ENCODE data around the gene SOCS4.
"Not testable (repeated sequence)": the region's sequence is repeated elsewhere in the genome, so short reads cannot be mapped to it uniquely, and the experiment has no call there.

The SOCS4 gene

DNA sequence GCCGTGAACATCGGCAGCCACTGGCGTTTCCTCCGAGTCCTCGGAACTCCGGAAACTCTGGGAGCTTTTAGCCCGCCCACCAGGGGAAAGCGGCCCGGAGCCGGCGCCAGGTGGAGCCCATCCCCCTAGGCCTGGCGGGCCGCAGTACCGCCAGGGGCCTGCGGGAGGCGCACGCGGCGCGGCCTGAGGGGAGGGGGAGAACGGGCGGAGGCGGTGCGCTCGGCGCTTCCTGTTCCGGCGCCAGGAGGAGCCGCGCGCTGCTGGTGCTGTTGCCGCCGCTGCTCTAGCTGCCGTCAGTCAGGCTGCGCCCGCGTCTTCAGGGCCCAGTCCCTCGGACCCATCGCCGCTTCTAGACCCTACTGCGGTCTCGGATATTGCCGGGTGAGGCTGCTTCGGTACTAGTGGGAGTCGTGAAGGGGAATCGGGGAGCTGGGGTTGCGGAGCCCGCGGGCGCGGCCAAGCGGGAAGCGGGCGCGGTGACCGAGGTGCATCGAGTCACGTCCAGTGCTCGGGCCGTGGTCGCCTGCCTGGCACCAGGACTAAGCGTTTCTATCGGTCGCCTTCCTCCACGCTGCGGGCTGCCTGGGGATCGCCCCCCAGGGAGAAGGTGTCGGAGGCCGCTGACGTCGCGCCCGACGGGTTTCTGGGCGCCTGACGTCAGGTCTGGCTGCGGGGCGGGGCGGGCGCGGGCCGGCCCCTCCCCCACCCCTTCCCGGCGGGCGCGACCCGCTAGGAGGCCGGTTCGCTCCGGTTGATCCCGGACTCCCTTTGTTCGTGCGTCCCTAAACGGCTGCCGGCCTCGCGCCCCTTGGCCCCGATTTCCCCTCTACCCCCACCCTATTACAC, 24.6 kb downstream of the SOCS4 start, which contains the start of gene MAPK1IP1L:
MAPK1IP1L (plus strand) TSS at position 225 of the 846 bp plus-strand sequence. CDS start 10,037 bp downstream, outside the sequence.
- DNase-seq (ENCODE audit: low read depth in 2 of 3, low spot score in 2 of 3): peak; percentile 86 to 89 (median 88)

DNA sequence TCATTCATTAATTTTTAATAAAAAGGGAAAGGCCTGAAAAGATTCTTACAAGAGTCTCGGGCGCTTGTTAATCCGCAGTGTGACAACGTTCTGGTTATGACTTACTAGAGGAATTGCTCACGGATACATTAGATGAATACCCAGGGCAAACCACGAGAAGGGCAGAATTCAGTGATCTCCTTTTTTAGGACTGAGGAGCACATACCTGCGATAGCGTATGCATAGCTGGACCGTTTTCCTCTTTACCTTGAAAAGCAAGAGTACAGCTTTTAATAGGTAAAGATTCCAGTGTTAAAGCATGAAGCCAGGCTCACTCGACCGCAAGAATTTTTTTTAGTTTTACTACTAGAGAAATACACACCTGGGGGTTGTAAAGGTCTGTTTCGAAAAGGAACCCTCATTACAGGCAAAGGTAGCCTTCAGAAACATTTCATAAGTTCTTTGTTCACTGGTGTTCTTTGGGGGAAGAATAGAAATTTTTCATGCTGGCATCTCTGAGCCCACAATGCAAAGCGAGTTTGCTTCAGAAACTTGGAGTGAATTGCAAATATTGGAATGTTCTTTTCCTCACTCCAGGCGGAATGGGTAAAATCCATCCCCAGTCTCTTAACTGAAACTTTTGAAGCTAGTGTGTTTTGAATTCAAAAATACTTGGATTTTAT, 25.4 kb downstream of the SOCS4 start:
- no peak for DNase-seq (ENCODE audit: low read depth in 2 of 3, low spot score in 2 of 3)

DNA sequence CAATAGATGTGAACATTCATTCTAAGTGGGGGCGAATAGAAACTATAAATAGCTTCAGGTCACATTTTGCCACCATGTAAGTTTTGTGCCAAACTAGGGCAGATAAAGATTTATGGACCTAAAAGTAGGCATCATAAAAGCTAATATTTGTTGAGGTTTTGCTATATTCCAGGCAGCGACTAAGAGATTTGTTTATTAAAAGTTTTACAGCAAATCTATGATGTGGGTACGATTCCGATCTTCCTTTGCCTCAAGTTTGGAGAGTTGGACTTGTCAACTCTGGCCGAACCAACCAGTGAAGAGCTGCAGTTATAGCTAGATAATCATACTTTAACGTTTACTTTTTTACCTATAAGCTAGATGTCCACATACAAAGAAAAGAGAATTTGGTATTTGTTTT, 26.0 kb downstream of the SOCS4 start:
- DNase-seq (ENCODE audit: low read depth in 2 of 3, low spot score in 2 of 3): no peak

DNA sequence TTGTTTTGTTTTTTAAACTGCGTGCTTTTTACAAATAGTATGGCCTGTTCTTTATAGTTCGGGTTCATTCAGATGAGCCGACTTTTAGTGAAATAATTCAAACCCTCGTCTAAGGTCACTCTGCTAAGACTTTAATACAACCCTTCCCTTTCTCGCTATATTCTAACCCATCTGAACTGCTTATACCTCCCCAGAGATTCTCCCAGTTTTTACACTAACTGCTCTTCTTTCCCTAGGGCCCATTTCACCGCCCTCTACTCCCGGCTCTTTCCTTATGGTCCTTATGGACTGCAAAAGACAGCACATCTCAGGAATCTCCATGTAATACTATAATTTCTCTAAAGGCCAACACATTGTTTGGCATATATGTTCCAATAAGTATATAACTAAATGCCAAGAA, 26.5 kb downstream of the SOCS4 start:
- no peak for DNase-seq (ENCODE audit: low read depth in 2 of 3, low spot score in 2 of 3)

DNA sequence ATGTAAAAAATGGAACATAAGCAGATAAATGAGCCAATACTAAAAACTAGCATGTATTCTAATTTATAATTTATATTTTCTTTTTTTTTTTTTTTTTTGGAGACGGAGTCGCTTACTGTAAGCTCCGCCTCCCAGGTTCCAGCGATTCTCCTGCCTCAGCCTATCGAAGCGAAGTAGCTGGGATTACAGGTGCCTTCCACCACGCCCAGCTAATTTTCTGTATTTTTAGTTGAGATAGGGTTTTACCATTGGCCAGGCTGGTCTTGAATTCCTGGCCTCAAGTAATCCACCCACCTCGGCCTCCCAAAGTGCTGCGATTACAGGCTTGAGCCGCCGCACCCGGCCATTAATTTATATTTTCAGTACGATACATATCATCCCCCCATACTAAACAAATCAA, 27.1 kb downstream of the SOCS4 start:
- no peak for DNase-seq (ENCODE audit: low read depth in 2 of 3, low spot score in 2 of 3)

DNA sequence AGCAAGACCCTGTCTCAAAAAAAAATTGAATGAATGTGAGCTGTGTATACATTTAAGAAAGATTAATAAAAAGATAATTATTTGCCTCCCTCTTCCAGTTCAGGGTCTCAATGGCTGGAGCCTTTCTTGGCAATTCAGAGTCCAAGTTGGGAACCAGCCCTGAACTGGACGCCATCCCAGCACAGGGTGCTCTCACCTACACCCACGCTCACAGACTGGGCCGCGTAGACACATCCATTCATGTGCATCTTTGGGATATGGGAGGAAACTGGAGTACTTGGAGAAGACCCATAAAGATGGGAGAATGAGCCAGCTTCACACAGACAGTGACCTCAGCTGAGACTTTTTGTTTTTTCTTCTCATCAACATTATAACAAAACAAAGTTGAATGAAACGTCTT, 30.9 kb downstream of the SOCS4 start:
- DNase-seq (ENCODE audit: low read depth in 2 of 3, low spot score in 2 of 3): no peak

DNA sequence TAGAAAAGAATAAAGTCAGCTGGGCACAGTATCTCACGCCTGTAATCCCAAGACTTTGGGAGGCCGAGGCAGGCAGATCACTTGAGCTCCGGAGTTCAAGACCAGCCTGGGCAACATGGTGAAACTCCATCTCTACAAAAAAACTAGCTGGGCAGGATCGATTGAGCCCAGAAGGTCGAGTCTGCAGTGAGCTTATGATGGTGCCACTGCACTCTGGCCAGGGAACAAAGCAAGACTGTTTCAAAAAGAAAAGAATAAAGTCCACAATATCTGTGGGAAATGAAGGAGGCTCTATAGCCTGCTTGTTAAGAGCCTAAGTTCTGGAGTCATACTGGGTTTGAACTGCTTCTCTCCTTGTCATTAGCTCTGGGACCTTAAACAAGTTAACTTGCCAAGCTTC, 32.3 kb downstream of the SOCS4 start:
- no peak for DNase-seq (ENCODE audit: low read depth in 2 of 3, low spot score in 2 of 3)

DNA sequence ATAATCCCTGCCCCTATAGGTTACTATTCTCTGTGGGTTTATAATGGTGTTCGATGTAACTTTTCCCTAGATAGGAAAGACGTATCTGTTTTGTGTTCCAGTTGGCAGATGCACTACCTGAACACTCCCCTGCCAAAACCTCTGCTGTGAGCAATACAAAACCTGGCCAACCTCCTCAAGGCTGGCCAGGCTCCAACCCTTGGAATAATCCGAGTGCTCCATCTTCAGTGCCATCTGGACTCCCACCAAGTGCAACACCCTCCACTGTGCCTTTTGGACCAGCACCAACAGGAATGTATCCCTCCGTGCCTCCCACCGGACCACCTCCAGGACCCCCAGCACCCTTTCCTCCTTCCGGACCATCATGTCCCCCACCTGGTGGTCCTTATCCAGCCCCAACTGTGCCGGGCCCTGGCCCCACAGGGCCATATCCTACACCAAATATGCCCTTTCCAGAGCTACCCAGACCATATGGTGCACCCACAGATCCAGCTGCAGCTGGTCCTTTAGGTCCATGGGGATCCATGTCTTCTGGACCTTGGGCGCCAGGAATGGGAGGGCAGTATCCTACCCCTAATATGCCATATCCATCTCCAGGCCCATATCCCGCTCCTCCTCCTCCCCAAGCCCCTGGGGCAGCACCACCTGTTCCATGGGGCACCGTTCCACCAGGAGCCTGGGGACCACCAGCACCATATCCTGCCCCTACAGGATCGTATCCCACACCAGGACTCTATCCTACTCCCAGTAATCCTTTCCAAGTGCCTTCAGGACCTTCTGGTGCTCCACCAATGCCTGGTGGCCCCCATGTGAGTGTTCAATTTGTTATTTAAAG, 35.7 kb downstream of the SOCS4 start:
- DNase-seq (ENCODE audit: low read depth in 2 of 3, low spot score in 2 of 3): no peak

DNA sequence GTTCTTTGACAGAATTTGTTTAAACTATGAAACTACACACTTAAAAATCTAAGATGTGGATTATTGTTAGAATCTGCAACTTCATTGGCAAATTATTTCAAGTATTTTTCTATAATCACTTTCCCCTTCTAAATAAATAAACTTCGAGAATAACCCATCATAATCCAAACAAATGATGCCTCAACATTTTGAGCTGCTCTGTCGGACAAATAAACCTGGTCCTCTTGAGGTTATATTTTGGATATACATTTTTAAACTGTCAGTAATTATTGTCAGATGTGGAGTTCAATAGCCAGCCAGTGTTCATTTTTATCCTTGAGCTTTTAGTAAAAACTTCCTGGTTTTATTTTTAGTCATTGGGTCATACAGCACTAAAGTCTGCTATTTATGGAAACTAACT, 37.9 kb downstream of the SOCS4 start:
- not testable (repeated sequence) for DNase-seq (ENCODE audit: low read depth in 2 of 3, low spot score in 2 of 3)

DNA sequence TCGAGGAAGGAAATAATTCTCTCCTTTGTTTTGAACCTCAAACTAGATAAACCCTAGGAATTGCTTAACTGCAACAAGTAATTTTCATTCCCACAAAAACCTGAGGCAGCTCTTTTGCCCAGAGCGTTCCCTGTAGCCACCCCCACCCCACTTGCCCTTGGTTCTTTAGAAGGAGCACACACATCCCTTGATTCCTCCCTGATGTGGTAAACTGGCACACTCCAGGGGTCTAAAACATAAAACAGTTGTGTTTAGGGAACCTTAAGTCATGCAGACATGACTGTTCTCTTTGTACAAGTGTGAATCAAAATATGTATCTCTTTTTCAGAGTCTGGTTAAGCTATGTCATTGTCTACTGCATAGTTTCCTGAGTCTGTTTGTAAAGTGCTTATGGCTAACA, 38.4 kb downstream of the SOCS4 start:
- DNase-seq (ENCODE audit: low read depth in 2 of 3, low spot score in 2 of 3): no peak

DNA sequence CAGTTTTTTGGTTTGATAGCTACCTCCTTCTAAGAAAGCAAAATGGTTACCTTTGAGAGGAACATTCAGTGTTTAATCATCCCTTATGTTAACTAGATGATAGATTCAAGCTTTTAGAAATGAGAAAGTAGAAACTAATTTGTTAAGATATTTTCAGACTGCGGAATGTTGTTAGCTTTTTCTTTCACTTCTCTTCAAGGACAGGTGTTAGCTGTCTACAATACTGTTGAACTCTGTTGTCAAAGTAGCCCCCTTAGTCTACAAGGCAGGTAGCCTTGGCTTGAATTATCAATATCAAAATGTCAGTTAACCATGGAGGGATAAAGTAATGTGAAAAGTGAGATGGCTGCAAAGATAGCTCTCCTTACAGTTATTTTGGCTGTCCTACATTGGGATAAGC, 39.2 kb downstream of the SOCS4 start:
- no peak for DNase-seq (ENCODE audit: low read depth in 2 of 3, low spot score in 2 of 3)

DNA sequence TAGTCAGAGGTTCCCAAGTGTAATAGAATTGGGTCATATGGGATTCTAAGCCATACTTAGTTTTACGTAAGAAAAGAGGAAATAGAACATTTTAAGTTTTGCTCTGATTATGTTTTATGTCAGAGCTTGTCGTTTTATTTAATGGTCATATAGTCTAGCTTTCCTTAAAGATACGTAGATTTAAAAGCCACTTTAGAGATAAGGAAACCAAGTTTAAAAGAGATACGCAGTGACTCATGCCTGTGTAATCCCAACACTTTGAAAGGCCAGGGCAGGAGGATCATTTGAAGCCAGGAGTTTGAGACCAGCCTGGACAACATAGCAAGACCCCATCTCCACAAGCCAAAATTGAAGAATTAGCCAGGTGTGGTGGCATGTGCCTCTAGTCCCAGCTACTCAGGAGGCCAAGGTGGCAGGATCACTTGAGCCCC, 44.0 kb downstream of the SOCS4 start:
- DNase-seq (ENCODE audit: low read depth in 2 of 3, low spot score in 2 of 3): no peak

DNA sequence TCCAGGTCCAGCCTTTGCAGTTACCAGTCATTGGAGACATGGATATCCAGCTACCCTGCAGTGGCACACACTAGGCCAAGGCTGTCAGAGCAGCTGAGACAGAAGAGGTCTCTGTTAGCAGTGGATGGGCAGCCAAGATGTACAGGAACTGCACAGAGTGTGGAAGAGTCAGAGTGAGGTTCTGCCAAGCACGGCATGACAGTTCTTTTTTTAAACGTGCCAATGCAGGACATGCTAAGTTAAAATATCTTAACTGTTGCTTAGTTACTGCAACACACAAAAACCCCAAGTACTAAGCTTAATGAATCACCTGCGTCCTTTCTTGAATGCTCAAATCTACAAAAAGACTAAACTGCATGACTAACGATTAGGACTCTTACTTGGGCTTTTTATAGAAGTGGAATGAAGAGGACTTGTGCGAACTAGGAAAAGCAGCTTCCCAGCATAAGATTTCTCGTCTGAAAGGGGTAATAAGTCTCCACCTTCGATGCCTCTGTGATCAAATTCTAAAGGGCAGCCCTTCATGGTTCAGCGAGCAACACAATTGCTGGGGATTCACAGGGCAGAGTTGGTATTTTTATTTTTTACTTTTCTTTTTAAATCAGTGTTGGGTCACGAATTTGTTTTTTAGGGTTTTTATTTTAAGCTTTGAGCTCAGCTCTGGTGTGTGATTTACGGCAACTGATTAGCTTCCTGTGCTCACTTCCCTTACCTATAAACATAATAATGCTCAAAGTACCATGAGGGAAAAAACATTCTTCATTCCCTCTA, 45.0 kb downstream of the SOCS4 start:
- DNase-seq (ENCODE audit: low read depth in 2 of 3, low spot score in 2 of 3): no peak

DNA sequence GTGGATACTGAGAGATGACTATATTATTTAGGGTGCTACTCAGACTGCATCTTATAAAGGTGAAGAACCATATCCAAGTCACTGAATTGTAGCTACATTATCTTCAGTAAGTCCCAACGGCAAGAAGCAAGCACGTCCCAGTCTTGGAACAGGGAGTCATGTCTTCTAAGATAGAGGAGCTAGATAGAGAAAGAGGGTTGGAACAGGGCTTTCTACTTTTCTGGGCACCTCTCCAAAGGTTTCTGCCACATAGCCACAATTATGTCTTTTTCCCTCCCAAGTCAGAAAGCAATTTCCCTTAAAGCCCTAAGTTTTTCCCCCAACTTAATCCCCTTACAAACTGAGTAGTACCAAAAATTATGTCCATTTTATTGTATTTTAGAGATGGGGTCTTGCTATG, 46.8 kb downstream of the SOCS4 start:
- DNase-seq (ENCODE audit: low read depth in 2 of 3, low spot score in 2 of 3): no peak

DNA sequence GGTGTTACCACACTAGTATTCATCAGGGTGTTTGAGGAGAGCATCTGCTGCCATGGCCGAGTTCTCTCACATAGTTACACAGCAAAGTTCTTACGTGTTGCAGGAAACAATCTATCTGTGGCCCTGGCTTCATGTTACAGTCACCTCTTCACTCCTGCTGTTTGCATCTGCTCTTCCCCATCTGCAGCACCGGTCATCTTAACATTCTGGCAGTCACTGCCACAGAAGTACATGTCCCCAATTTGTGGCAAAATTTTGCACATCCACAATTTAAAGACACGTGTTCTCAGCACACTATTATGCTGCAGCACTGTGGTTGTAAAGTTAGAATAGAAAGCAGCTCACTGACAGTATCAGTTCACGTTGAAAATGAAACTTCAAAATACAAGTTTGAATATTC, 47.6 kb downstream of the SOCS4 start:
- DNase-seq (ENCODE audit: low read depth in 2 of 3, low spot score in 2 of 3): no peak

DNA sequence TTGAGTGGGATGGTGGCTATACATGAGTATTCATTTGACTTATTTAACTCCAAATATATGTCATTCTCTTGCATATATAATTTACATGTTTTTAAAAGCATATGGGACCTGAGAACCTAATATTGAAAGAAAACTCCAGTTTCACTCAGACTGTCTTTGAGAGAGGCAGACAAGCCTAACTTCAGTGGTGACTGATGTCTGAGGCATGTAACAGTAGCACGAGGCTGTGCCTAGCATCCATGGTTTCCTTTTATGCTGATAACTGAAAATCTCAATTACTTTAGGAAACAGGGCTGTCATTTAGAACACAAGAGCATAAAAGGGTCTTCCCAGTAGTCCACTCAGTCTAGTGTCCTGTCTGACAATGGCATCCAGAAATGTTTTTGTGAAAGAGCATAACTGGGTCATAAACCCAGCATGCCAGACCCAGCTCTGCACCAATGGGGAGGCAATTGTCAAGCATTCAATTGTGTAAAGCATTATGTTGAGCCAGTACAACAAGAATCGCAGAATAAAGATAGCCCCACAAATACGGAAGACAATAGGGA, 48.7 kb downstream of the SOCS4 start:
- DNase-seq (ENCODE audit: low read depth in 2 of 3, low spot score in 2 of 3): no peak

DNA sequence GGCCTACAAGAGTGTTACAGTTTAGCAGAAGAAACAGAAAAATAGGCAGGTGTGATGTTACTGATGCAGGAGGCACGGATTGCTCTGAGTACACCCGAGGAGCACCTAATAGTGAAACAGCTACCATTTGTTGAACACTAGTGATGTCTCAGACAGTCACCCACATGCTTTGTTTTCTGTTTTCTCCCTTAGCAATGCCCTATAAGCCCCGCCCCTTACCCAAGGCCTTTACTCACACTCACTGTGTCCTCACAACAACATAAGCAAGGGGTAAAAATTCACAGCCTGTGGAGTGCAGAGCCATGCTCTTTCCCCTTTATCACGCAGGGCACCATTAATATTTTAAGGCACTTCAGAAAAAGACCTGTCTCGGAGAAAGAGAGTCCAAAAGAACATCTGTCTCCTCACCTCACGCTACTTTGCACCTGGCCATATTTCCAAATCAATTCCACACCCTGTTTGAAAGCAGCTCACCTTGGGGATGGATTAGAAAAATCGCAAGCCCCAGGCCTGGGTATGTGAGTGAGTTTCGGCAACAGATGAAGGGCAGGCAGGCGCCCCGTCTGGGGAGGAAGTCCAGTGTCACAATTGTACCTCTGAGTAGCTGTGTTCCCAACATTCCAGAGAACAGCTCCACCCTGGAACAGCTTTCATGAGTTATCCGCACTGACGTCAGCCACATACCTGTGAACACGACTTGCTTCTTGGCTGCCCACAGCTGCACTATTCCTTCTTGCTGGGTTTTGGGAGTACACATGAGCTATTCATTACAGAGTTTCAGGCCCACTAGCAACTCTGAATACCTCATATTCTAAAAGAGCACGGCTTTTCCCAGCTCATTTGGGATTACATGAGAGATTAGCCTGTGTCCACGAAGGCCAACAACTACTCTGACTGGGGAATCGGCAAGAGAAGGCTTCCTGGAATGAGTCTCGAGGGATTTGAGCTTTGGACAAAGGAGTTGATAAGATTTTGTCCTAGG, 50.4 kb downstream of the SOCS4 start:
- no peak for DNase-seq (ENCODE audit: low read depth in 2 of 3, low spot score in 2 of 3)

DNA sequence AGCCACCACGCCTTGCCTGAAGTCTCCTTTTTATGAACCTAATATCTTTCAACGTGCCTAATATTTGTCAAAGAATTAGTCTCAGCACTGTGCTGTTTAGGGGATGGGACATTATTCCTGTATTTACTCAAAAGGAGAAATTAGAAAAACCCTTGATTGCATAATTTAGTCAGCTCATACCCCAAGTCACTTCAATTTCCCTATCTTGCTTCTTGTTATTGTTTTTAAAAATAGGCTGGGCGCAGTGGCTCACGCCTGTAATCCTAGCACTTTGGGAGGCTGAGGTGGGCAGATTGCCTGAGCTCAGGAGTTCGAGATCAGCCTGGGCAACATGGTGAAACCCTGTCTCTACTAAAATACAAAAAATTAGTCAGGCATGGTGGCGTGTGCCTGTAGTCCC, 52.9 kb downstream of the SOCS4 start:
- DNase-seq (ENCODE audit: low read depth in 2 of 3, low spot score in 2 of 3): not testable (repeated sequence)

DNA sequence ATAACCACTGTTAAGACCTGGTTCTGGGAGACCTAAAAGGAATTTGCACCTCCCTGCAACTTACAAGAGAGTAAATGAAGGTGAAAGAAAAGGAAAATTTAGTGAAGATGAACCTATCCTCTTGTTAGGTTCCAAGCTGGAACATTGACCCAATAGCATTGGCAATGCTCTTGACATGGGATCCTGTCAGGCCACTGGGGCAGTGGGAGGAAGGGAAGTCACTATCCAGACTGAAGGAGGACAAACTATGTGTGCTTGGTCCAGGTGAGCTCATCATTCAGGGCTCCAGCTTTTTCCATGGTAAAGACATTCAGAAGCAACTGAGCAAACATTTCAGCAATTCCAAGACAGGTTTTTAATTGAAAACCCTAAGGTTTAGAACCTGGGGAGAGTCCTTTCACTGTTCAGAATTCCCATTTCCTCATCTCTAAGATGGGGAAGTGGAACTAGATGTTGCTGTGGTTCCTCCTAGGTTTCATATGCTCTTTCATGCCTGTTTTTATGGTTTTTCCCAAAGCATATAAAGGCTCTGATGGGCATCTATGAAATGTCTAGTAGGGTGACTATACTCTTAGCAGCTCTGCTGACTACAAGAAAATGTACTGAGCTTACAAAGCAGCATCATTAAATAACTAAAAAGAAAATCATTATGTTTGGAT, 57.5 kb downstream of the SOCS4 start:
- no peak for DNase-seq (ENCODE audit: low read depth in 2 of 3, low spot score in 2 of 3)
